SHP77 treated with DMSO at 0.1 percent for 48 hours (cell line): ENCODE results near the gene NVL.

Source experiments
- DNase-seq: peaks from one replicate; lab custom pipeline; 2025; lab: John Stamatoyannopoulos, UW

NVL gene

GRCh38 chr1:224282140-224282539 lies 47.8 kb downstream of the NVL start:
- DNase-seq: no peak

- DNase-seq: no peak
Measured at GRCh38 chr1:224276771-224277487, 53.0 kb downstream of the NVL start.

GRCh38 chr1:224274970-224275626 lies 54.9 kb downstream of the NVL start:
- DNase-seq: no peak

- no peak for DNase-seq
Measured at GRCh38 chr1:224273641-224274040, 56.3 kb downstream of the NVL start.

- no peak for DNase-seq
Measured at GRCh38 chr1:224271106-224271505, 58.9 kb downstream of the NVL start.

- DNase-seq: no peak
Measured at GRCh38 chr1:224267925-224268324, 62.0 kb downstream of the NVL start.

GRCh38 chr1:224266915-224267856 lies 62.8 kb downstream of the NVL start:
- no peak for DNase-seq

GRCh38 chr1:224266105-224266914 lies 63.7 kb downstream of the NVL start:
- no peak for DNase-seq

GRCh38 chr1:224264321-224264720 lies 65.7 kb downstream of the NVL start:
- no peak for DNase-seq

- no peak for DNase-seq
Measured at GRCh38 chr1:224262373-224263054, 67.5 kb downstream of the NVL start.

- DNase-seq: no peak
Measured at GRCh38 chr1:224259986-224260385, 70.0 kb downstream of the NVL start.

GRCh38 chr1:224258351-224258750 lies 71.6 kb downstream of the NVL start:
- no peak for DNase-seq

- DNase-seq: no peak
Measured at GRCh38 chr1:224256640-224257039, 73.3 kb downstream of the NVL start.

- no peak for DNase-seq
Measured at GRCh38 chr1:224253721-224254120, 76.3 kb downstream of the NVL start.

GRCh38 chr1:224252479-224252878 lies 77.5 kb downstream of the NVL start:
- no peak for DNase-seq

GRCh38 chr1:224251741-224252146 lies 78.2 kb downstream of the NVL start:
- no peak for DNase-seq

GRCh38 chr1:224245188-224245587 lies 84.8 kb downstream of the NVL start:
- DNase-seq: no peak

GRCh38 chr1:224238756-224239155 lies 91.2 kb downstream of the NVL start:
- no peak for DNase-seq

GRCh38 chr1:224238212-224238611 lies 91.8 kb downstream of the NVL start:
- no peak for DNase-seq

GRCh38 chr1:224237119-224237881 lies 92.7 kb downstream of the NVL start:
- no peak for DNase-seq
